HCT116 (cell line): Measurements from ENCODE around the gene CACNB2.

Experiments used
- ATF3 ChIP-seq: IDR thresholded peaks from 2 replicates; pipeline ENCODE4 v1.6.1; 2012
- CTCF ChIP-seq, 3 experiments: fragments of 200-600 bp in 1 of 3; sonication (generic) in 1 of 3; IDR thresholded peaks in 2 of 3; conservative IDR thresholded peaks in 1 of 3; 2 replicates each; pipeline ENCODE4 v1.5.1; 2012 to 2017; ENCODE audit warnings: low read depth in 2 of 3, low read length in 2 of 3, antibody characterized with exemption in 1 of 3, borderline replicate concordance in 1 of 3, control low read depth in 1 of 3, mild to moderate bottlenecking in 1 of 3, mixed read lengths in 1 of 3, mixed run types in 1 of 3, moderate library complexity in 1 of 3; ENCODE audit not compliant: insufficient read depth in 1 of 3
- EZH2 ChIP-seq: fragments of 200-600 bp; sonication (generic); IDR thresholded peaks from 2 replicates; pipeline ENCODE4 v1.6.1; 2017; ENCODE audit warnings: antibody characterized with exemption, mixed run types
- EZH2phosphoT487 ChIP-seq: fragments of 200-600 bp; IDR thresholded peaks from 2 replicates; pipeline ENCODE4 v1.6.1; 2018; ENCODE audit warnings: antibody characterized with exemption, borderline replicate concordance
- JUND ChIP-seq: IDR thresholded peaks from 2 replicates; pipeline ENCODE4 v1.6.1; 2012
- POLR2A ChIP-seq: IDR thresholded peaks from 2 replicates; pipeline ENCODE4 v1.7.0; 2011; ENCODE audit warnings: borderline replicate concordance; ENCODE audit not compliant: insufficient read depth, insufficient read length; ENCODE audit errors: extremely low read depth
- POLR2AphosphoS5 ChIP-seq: IDR thresholded peaks from 2 replicates; pipeline ENCODE4 v1.6.1; 2011; ENCODE audit warnings: mild to moderate bottlenecking, low read depth, low read length, moderate library complexity
- RAD21 ChIP-seq: IDR thresholded peaks from 2 replicates; pipeline ENCODE4 v1.6.1; 2012; ENCODE audit warnings: low read depth, mild to moderate bottlenecking
- REST ChIP-seq: IDR thresholded peaks from 2 replicates; pipeline ENCODE4 v1.6.1; 2012; ENCODE audit warnings: low read depth
- TCF7L2 ChIP-seq: IDR thresholded peaks from 2 replicates; pipeline ENCODE4 v1.7.0; 2011; ENCODE audit warnings: borderline replicate concordance, inconsistent platforms; ENCODE audit not compliant: insufficient read depth, insufficient read length; ENCODE audit errors: extremely low read depth
- YY1 ChIP-seq: IDR thresholded peaks from 2 replicates; pipeline ENCODE4 v1.6.1; 2011; ENCODE audit warnings: low read length, low read depth, moderate library complexity, mild to moderate bottlenecking; ENCODE audit not compliant: insufficient replicate concordance; ENCODE audit errors: extremely low read depth

GRCh38 chr10:18368682-18369081, 228.5 kb downstream of the CACNB2 start:
- no peak for TF ChIP-seq ATF3
- TF ChIP-seq JUND = no peak
- no peak for TF ChIP-seq EZH2
- no peak for TF ChIP-seq CTCF (IDR thresholded peaks at IDR 0.05 in 2 of 3, conservative IDR thresholded peaks at IDR 0.05 in 1 of 3; ENCODE audit: borderline replicate concordance in 1 of 3, insufficient read depth in 1 of 3, low read depth in 2 of 3, low read length in 2 of 3)
- no peak for TF ChIP-seq POLR2A
- no peak for TF ChIP-seq REST
- TF ChIP-seq POLR2AphosphoS5 = no peak
- no peak for TF ChIP-seq RAD21
- TF ChIP-seq YY1 = no peak
- no peak for TF ChIP-seq EZH2phosphoT487
- TF ChIP-seq TCF7L2 = no peak
